Smooth muscle cell (in vitro differentiated cells): ENCODE data around the gene UTP14A. TPM values are rescaled to one million over a fixed set of nuclear protein-coding genes. Genes with fewer than 3 reads are reported as not detected.

ENCODE experiments used
- DNase-seq: peaks from one replicate; lab custom pipeline; 2025; ENCODE audit not compliant: unreplicated experiment; lab: John Stamatoyannopoulos, UW
- H2AFZ ChIP-seq: fragments of 200-600 bp; sonication (generic); 2 replicates; pipeline ENCODE4 v1.6.0; 2016; ENCODE audit warnings: antibody characterized with exemption, low read depth, mild to moderate bottlenecking
- H3F3A ChIP-seq: fragments of 200-600 bp; sonication (generic); 2 replicates; pipeline ENCODE4 v1.6.0; 2017; ENCODE audit warnings: antibody characterized with exemption, low read depth
- H3K27ac ChIP-seq: fragments of 200-600 bp; sonication (generic); 2 replicates; pipeline ENCODE4 v1.5.1; 2016; ENCODE audit warnings: low read depth, mild to moderate bottlenecking
- H3K27me3 ChIP-seq: fragments of 200-600 bp; sonication (generic); 2 replicates; pipeline ENCODE4 v1.6.1; 2016; ENCODE audit warnings: low read depth, mild to moderate bottlenecking
- H3K36me3 ChIP-seq: fragments of 200-600 bp; sonication (generic); 2 replicates; pipeline ENCODE4 v1.5.1; 2016; ENCODE audit warnings: low read depth
- H3K4me1 ChIP-seq: fragments of 200-600 bp; sonication (generic); 2 replicates; pipeline ENCODE4 v1.5.1; 2016; ENCODE audit warnings: low read depth
- H3K4me2 ChIP-seq: fragments of 200-600 bp; sonication (generic); 2 replicates; pipeline ENCODE4 v1.6.0; 2016; ENCODE audit warnings: mild to moderate bottlenecking
- H3K4me3 ChIP-seq: fragments of 200-600 bp; sonication (generic); 2 replicates; pipeline ENCODE4 v1.5.1; 2016; ENCODE audit warnings: mild to moderate bottlenecking
- H3K79me2 ChIP-seq: fragments of 200-600 bp; sonication (generic); 2 replicates; pipeline ENCODE4 v1.6.0; 2016; ENCODE audit warnings: low read depth, mild to moderate bottlenecking
- H3K9ac ChIP-seq: fragments of 200-600 bp; sonication (generic); 2 replicates; pipeline ENCODE4 v1.6.0; 2016; ENCODE audit warnings: low read depth
- H3K9me3 ChIP-seq: fragments of 200-600 bp; sonication (generic); replicated peaks from 2 replicates; pipeline ENCODE4 v1.5.1; 2016; ENCODE audit warnings: low read depth
- H4K20me1 ChIP-seq: fragments of 200-600 bp; sonication (generic); 2 replicates; pipeline ENCODE4 v1.6.0; 2016; ENCODE audit warnings: low read depth
- WGBS: methylation state at CpG from one replicate; pipeline ENCODE4 v1.1.7; 2016; ENCODE audit warnings: low lambda C conversion rate; 5-methylcytosine and 5-hydroxymethylcytosine counted together
- polyA plus RNA-seq: library from polyadenylated mRNA; unstranded; fragments of >200 nt; fragmentation: Nextera tagmentation; extraction: Ambion mirVana; gene quantifications from 2 replicates; pipeline ENCODE4 v1.2.1, GENCODE V29; 2016
- total RNA-seq: library from RNA; depleted of rRNA; stranded (reverse); fragments of >200 nt; gene quantifications from 2 replicates; pipeline ENCODE4 v1.2.3, GENCODE V29; 2014
- TF ChIP-seq, protein P1 (sequence below): fragments of 200-600 bp; sonication (generic); IDR thresholded peaks from 2 replicates; pipeline ENCODE4 v1.5.1; 2017; ENCODE audit warnings: borderline replicate concordance, mild to moderate bottlenecking, antibody characterized with exemption; ENCODE audit not compliant: insufficient read depth, poor library complexity, severe bottlenecking

UTP14A gene
- total and polyA plus RNA-seq, 2 experiments from 2014 or later, result 5.1 to 12.9 TPM

DNA sequence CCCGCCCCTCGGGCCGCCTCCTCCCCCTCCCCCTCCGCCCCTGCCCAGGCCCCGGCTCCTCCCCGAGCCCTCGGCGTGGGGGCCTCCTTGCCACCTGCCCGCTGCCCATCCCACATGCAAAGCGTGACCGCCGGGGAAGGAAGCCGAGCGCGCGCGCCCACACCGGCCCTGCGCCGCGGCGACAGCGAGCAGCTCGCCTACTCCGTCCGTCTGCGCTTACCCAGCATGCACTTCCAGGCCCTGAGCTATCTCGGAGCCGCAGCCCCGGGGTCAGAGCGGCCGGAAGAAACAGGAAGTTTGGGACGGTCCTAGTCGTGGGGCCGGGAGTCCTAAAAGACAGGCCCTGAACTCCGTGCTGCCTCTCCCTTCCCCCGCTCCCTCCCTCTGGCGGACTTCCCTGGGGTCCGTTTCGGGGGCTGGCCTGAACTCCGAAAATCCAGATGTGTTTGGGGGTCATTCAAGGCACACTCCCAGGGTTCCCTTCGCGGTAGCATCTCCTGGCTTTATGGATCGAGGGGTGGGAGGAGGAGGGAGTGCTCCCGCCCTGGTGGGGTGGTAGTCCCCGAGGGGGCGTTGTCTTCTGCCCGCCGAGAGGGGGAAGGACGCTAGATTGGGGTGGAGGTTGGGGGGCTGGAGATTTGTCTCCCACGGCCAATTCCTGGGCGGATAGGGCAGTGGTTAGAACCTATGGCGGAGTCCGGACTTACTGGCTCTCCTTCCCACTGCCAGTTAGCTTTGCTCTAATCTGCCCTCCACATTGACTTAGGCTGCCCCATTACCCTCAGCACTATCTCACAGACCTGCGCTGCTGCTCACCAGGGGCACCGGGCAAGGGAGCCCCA, 51.5 kb downstream of the UTP14A start:
- peak overlapping the region; percentile 42 for H3K4me3 ChIP-seq
- H4K20me1 ChIP-seq, result no peaks in the 10 kb centered on the region
- no peak overlapping the region for H3K27ac ChIP-seq
- no peak overlapping the region for H3K9ac ChIP-seq
- peaks cover 6% of the 10 kb centered on the region for H3K4me1 ChIP-seq
- no peaks in the 10 kb centered on the region for H3K36me3 ChIP-seq
- no peaks in the 10 kb centered on the region for H3K27me3 ChIP-seq
- no peaks in the 10 kb centered on the region for H3K9me3 ChIP-seq
- WGBS, result 55% methylated on average over 27 of the region's 56 CpGs
- DNase-seq, result peak; percentile 6
- H3K4me2 ChIP-seq, result peak overlapping the region; percentile 82
- no peaks in the 10 kb centered on the region for H3K79me2 ChIP-seq
- TF ChIP-seq, protein P1, sequence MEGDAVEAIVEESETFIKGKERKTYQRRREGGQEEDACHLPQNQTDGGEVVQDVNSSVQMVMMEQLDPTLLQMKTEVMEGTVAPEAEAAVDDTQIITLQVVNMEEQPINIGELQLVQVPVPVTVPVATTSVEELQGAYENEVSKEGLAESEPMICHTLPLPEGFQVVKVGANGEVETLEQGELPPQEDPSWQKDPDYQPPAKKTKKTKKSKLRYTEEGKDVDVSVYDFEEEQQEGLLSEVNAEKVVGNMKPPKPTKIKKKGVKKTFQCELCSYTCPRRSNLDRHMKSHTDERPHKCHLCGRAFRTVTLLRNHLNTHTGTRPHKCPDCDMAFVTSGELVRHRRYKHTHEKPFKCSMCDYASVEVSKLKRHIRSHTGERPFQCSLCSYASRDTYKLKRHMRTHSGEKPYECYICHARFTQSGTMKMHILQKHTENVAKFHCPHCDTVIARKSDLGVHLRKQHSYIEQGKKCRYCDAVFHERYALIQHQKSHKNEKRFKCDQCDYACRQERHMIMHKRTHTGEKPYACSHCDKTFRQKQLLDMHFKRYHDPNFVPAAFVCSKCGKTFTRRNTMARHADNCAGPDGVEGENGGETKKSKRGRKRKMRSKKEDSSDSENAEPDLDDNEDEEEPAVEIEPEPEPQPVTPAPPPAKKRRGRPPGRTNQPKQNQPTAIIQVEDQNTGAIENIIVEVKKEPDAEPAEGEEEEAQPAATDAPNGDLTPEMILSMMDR, result no peak
- H3F3A ChIP-seq, result no peaks in the 10 kb centered on the region
- peak overlapping the region; percentile 24 for H2AFZ ChIP-seq

DNA sequence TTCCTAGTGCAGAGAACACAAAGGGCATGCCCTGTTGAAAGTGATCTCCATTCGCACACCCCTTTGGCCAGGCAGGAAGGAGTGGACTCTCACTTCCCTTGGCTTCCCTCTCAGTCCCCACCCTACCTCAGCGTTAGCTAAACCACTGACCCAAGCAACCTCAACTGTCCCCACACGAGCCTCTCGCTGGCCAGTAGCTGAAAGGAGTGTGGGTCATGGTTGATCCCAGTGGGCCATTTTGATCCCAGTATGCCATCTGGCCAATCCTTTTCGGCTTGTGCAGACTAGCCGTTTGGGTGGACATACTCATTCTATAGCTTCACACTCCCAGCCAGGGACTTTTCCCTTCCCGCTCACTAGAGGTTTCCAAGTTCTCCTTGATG, 52.1 kb downstream of the UTP14A start:
- H3K9me3 ChIP-seq, result no peaks in the 10 kb centered on the region
- no peaks in the 10 kb centered on the region for H3K36me3 ChIP-seq
- peaks cover 6% of the 10 kb centered on the region for H3K4me1 ChIP-seq
- no peak overlapping the region for H3K4me3 ChIP-seq
- 58% methylated on average over 7 of the region's 7 CpGs for WGBS
- no peak for DNase-seq
- H3K27ac ChIP-seq, result no peak overlapping the region
- H3F3A ChIP-seq, result no peaks in the 10 kb centered on the region
- no peak overlapping the region for H3K4me2 ChIP-seq
- H4K20me1 ChIP-seq, result no peaks in the 10 kb centered on the region
- H3K27me3 ChIP-seq, result no peaks in the 10 kb centered on the region
- TF ChIP-seq, protein P1, result no peak
- no peaks in the 10 kb centered on the region for H3K79me2 ChIP-seq
- no peak overlapping the region for H2AFZ ChIP-seq
- no peak overlapping the region for H3K9ac ChIP-seq

DNA sequence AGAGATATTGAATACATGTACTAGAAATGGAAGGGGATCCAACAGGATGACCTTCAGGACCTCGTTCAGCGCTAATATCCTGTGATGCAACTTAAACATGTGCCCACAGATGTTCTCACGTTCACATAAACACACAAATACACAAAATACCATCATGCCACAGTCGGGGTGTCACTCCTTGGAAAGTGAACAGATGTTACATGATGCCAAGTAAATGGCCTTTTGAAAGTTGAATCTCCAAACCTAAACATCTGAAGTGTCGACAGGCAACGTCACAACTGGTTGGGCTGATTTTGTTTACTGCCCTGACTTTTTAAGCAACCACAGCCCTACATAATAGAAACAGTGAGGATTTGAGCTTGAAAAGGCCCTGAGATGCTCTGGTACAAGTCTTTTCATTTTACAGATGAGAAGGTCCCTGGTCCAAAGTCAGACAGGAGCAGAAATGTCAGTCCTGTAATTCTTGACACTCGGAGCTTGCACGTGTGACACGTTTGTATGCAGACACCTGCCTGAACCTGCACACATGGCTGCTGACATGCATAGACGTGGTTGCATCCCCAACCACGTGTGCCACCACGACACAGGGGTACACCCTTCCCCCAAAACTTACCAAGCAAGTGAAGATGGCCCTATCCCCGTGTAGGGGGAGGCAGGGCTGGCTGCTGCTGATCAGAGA, 53.0 kb downstream of the UTP14A start:
- H3K4me2 ChIP-seq, result peak overlapping the region; percentile 61
- no peak for DNase-seq

More for the DNA sequence above, 53.0 kb downstream of the UTP14A start:
- H3K4me1 ChIP-seq, result peaks cover 6% of the 10 kb centered on the region
- H3K4me3 ChIP-seq, result no peak overlapping the region
- H4K20me1 ChIP-seq, result no peaks in the 10 kb centered on the region
- H3K9ac ChIP-seq, result no peak overlapping the region
- no peaks in the 10 kb centered on the region for H3F3A ChIP-seq
- WGBS, result 35% methylated on average over 13 of the region's 13 CpGs
- H3K36me3 ChIP-seq, result no peaks in the 10 kb centered on the region
- no peaks in the 10 kb centered on the region for H3K27me3 ChIP-seq
- TF ChIP-seq, protein P1, result no peak
- H3K9me3 ChIP-seq, result no peaks in the 10 kb centered on the region
- H3K27ac ChIP-seq, result no peak overlapping the region
- no peak overlapping the region for H2AFZ ChIP-seq
- H3K79me2 ChIP-seq, result no peaks in the 10 kb centered on the region
